ENCODE data around the gene CEMIP2.
A peak's percentile ranks its signal among the peaks of the same experiment; 100 is the strongest.
"Not testable (repeated sequence)": the region's sequence is repeated elsewhere in the genome, so short reads cannot be mapped to it uniquely, and the experiment has no call there.

The CEMIP2 gene, protein sequence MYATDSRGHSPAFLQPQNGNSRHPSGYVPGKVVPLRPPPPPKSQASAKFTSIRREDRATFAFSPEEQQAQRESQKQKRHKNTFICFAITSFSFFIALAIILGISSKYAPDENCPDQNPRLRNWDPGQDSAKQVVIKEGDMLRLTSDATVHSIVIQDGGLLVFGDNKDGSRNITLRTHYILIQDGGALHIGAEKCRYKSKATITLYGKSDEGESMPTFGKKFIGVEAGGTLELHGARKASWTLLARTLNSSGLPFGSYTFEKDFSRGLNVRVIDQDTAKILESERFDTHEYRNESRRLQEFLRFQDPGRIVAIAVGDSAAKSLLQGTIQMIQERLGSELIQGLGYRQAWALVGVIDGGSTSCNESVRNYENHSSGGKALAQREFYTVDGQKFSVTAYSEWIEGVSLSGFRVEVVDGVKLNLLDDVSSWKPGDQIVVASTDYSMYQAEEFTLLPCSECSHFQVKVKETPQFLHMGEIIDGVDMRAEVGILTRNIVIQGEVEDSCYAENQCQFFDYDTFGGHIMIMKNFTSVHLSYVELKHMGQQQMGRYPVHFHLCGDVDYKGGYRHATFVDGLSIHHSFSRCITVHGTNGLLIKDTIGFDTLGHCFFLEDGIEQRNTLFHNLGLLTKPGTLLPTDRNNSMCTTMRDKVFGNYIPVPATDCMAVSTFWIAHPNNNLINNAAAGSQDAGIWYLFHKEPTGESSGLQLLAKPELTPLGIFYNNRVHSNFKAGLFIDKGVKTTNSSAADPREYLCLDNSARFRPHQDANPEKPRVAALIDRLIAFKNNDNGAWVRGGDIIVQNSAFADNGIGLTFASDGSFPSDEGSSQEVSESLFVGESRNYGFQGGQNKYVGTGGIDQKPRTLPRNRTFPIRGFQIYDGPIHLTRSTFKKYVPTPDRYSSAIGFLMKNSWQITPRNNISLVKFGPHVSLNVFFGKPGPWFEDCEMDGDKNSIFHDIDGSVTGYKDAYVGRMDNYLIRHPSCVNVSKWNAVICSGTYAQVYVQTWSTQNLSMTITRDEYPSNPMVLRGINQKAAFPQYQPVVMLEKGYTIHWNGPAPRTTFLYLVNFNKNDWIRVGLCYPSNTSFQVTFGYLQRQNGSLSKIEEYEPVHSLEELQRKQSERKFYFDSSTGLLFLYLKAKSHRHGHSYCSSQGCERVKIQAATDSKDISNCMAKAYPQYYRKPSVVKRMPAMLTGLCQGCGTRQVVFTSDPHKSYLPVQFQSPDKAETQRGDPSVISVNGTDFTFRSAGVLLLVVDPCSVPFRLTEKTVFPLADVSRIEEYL (N-terminal part only)

DNA sequence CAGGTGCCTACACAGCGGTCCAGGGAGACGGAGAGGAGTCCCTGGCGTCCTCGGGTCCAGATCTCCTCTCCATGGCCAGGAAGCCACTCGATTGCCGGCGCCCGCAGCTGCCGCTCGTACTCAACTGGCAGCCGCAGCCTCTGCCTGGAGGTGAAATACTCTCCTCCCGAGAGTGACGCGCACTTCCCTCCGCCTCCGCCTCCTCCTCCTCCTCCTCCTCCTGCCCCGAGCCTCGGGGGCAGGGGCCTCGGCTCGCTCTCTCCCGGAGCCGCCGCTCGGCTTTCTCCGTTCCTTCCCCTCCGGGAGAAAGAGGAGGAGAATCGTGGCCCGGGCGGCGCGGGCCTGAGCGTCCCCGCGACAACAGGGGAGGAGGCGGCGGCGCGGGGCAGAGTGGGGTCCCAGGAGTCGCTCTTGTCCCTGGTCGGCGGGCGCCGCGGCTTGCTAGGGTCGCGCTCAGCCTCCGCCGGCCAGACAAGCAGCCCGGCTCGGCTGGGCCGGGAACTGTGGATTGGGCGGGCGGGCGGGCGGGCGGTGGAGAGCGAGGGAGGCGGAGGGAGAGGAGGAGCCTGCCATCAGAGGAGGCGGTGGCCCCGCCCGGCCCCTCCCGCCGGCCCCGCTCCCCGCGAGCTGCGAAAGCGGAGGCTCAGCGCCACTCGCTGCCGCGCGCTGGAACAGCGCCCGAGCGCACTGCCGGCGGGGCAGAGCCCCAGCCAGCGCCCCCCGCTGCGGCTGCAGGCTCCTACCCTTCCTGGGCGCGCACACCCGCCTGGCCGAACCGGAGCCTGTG, at the start of gene CEMIP2:
Gene CEMIP2 (minus strand): TSS at position 126 of the 787 bp plus-strand sequence. CDS start 18,140 bp downstream, outside the sequence.
- DNase-seq: peak in 55 of 56 donors; percentile 24 to 90 (median 80)

DNA sequence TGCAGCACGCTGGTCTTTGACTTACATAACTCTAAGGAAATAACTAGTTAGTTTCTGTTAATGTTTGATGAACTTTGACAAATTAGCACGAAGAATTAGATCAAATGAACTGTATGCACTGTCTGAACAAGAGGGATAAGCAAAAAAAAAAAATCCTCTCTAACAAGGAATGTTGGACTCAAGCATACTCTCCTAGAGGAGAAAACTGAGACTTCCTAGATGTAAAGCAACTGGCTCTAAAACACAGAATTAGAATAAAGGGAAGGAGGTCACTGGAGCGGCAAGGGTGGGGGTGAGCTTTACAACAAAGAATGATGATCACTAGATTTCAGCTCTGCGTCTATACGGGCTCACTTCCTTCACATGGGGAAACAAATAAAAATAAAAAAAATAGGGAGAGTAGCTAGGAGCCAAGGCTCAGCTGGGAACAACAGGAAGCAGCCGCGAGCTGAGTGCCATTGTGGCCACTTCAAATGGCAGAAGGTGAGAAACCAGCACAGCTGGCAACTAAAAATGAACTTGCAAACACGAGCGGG, 48.7 kb upstream of the CEMIP2 start:
- DNase-seq: no peak

DNA sequence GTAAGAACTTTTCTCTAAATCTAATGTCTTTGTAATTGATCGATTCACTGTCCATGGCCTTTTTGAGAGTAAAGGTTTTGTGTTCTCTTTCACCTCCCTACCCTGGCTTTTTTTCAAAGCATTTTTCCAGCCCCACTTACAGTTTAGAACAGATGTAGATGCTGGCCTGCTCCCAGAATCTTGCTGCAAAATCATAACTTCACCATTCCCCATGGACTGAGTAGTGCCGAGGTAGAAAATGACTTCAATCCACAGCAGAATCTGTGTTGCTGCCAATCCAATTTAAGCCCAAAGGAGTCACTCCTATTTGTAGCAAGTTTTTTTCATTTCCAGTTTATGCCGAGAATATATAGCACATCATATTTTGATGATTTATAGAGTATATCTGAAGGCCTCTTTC, 46.5 kb upstream of the CEMIP2 start:
- no peak for DNase-seq

DNA sequence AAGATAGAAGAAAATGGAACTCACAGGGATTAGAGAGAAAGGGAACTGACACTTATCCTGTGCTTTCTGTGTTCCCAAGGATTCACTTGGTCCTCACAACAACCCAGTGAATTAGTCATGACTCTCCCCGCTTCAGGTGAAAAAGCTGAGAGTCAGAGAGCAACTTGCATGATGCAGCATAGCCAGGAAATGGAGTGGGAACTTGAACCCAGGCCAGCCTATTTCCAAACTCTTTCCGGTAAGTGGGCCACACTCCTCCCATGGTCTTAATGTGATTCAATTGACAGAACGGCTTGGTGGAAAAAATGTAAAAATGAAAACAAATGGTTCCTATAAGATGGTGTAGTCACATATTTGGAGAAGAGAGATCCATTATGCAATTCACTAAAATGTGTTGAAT, 45.9 kb upstream of the CEMIP2 start:
- DNase-seq: no peak

DNA sequence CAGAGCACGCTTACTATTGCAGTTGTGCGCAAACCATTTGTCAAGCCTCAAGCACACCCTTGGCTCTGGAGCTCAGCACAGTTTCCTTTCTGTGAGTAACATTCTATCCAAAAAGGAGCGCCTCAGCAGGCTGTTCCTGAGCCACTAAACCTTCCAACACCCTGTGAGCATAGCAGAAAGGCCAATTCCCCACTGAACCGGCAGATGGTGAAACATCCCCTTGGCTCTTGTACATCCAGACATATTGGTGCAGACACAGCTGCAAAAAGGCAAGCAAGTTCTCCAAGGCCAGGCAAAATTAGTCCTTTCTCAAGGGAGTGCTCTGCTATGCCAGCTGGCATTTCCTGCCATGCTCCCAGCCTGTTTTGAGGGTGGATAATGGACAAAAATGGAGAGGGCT, 44.1 kb upstream of the CEMIP2 start:
- peak in 49 of 56 donors; percentile 11 to 85 (median 47) for DNase-seq

DNA sequence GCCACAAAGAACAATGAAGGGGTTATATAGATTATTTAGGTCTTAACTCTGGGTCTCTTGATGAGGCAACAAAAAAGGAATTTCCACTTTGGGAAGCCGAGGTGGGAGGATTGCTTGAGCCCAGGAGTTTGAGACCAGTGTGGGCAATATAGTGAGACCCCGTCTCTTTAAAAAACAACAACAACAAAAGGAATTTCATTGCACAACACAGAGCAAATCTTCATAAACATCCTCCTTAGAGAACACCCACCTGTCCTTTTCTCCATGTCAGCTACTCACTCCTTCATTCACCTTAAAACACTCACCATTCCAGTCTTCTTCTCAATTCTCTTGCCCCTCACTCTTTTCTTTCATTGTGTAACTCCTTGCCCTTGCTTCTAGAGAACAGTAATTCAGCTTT, 39.8 kb upstream of the CEMIP2 start:
- DNase-seq: no peak

DNA sequence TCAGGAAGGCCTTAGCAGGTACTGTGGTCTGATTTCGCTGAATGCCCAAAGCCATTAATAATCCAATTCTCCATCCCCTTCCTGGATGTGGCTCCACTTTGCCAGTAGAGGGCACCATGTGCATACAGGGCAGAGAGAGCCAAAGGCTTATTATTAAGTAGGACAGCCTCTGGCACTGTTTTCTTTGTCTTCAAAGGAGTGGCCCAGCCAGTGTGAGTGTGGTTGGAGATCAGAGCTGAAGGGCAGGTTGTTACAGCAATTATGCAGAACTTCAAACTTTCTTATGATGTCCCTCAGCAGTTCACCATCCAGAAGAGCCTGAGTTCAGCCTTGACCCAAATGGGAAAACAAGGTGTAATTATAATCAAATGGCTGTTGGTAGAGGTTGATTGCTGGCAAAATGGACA, 38.6 kb upstream of the CEMIP2 start:
- DNase-seq: peak in 48 of 56 donors; percentile 1 to 82 (median 38)

DNA sequence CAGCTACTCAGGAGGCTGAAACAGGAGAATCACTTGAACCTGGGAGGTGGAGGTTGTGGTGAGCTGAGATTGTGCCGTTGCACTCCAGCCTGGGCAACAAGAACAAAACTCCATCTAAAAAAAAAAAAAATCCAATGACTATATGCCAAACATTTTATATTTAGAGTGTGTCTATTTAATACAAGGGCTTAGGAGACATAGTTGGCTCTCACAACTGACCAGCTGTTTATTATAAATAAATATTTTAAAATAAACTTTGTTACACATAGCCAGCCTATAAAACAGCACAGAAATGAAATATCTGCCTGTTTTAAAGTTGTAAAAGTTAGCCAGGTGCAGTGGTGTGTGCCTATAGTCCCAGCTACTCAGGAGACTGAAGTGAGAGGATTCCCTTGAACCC, 36.8 kb upstream of the CEMIP2 start:
- not testable (repeated sequence) for DNase-seq

DNA sequence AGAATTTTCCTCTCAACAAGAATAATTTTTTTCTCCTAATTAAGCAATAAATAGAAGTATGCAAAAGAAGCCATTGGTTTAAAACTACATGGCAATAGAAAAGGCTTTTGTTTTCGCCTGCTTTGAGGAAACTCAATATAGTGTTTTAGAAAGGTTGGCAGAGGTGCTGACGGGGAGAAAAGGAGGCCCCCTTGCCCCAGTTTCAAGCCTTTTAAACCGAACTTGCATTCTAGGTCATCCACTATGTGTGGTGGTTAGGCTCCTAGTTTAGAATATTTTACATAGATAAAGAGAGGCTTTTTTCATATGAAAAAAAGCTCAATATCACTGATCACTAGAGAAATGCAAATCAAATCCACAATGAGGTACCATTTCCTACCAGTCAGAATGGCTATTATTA, 33.5 kb upstream of the CEMIP2 start:
- no peak for DNase-seq

DNA sequence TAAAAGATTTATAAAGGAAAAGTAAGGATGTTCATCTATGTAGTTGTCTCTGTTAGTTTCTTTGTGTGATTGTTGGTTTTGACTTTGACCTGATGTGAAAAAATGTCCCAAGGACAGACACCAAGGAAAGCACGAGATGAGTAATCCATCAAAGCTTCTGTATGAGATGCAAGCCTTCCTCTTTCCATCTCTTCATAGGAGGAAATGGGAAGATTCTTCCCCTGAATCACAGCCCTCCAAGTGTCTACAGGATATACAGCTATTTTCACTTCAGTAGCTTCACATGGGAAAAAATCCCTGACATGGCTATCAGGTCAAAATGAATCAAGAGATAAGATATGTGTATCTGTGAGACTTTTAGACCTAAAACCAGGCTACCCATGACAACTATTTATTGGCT, 29.0 kb upstream of the CEMIP2 start:
- no peak for DNase-seq

DNA sequence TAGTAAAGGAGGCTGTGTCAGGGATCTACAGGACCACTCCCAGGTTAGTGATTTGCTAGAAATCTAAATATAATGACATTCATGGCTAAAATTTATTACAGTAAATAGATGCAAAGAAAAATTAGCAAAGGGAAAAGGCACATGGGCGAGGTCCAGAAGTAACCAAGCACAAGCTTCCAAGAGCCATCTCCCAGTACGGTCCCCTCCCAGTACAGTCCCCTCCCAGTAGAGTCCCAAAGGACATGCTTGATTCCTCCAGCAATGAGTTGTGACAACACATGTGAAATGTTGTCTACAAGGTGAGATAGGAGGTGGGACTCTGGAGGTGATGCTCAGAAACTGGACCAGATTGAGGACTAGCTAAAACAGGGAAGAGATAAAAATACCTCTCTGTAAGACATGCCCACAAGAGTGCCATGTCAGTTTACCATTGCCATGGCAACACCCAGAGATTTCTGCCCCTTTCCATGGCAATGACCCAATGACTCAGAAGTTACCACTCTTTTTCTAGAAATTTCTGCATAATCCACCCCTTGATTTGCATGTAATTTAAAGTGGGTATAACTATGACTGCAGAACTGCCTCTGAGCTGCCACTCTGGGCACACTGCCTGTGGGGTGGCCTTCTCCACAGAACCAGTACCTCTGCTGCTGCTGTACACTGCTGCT, 27.9 kb upstream of the CEMIP2 start:
- no peak for DNase-seq

DNA sequence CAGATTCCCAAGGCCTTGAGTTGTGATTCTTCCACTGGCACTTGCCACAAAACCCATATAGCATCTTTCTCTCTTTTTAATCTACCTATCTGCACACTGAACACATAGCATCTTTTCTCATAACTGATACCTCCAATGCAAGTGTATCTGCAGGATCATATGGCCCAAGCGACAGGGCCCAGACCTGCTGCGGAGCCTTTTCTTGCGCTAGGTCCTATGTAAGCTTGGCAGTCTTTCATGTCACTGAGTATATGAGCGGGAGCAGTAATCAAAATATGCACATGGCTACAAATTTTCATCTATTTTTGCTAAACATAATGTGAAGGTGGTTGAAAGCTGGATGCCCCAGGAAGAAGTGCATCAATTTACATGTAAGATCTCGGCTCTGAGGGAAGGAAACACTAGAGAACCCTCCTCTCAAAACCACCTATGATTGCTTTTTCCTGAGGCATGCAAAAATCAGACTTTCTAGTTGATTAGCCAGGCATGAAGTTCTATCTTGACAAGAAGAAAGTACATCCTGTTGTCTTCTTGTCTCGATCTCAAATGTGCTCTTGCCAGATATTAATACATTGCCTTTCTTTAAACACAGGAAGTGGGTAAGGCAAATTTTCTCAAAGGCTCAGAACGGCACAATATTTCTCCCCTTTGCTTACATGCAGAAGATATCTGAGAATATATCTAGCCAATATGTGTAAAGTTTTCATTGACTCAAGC, 26.9 kb upstream of the CEMIP2 start:
- DNase-seq: no peak

DNA sequence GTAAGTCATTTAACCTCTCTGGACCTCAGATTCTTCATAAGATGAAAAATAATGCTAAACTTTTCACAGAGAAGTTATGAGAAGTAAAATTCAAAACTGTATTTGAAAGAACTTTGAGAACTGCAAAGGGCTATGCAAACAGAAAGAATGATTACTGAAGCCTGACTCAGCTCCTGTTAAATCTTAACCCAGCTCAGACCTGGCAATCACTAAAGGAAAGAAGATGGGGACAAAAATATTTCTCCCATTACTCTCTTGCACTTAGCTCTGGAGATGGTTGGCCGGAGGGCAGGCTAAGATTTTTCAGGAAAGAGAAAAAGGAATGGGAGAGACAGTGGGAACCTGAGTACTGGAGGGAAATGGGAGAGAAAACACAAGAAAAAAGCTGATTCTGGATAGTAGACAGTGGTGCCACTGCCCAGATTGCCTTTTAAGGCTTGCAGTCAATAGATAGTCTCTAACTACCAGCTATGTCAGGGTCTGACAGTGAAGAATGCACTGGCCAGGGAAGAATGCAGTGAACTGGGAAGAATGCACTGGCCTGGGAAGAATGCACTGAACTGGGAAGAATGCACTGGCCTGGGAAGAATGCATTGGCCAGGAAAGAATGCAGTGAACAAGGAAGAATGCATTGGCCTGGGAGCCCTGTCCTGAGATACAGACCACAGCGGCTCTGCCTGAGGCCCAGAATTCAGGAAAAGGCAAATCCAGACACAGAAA, 25.2 kb upstream of the CEMIP2 start:
- no peak for DNase-seq

DNA sequence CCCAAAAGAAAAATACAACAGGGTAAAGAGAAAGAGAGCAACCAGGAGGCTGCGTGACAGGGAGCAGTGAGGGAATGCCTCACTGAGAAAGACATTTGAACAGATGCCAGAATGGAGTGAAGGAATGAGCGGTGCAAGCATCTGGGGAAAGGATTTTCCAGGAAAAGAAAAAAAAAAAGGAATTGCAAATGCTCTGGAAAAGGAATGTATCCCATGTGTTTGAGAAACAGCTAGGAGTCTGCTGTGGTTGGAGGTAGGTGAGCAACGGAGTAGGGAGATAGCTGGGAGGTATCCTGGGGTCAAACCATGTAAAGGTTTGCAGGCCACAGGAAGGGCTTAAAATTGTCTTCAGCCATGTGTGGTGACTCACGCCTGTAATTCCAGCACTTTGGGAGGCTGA, 23.6 kb upstream of the CEMIP2 start:
- no peak for DNase-seq

DNA sequence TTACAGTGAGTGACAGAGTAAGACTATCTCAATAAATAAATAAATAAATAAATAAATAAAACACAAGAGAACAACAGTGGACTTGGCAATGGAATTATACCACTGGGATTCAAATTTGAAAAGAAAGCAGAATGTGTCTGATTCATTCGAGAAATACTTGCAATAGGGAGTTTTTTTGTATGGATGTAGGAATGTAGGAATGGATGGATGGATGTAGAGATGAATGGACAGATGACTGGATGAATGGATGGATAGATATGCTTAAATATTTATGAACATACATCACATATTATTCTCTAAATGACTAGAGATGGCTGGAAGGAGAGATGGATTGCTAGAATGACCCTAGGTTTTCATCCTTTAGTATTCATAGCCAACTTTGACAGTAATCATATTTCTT, 22.0 kb upstream of the CEMIP2 start:
- no peak for DNase-seq

DNA sequence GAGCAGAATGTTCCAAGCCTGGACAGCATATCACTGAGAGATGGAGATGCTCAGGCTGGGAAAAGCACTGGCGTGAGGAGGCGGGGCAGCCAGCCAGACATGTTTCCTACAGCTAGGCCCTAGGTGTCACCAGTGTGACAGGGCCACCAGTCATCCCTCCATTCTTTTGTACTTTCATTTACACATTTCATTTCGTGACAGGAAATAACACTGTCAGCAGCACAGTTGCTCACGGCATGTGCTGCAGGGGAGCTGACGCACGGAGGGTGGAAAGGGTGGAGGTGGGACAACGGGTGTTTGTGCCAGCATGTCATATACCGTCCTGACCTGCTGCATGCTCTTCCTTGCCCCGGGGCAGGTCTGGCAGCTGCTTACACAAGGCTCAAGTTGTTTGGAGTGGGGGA, 14.8 kb upstream of the CEMIP2 start:
- DNase-seq: no peak

DNA sequence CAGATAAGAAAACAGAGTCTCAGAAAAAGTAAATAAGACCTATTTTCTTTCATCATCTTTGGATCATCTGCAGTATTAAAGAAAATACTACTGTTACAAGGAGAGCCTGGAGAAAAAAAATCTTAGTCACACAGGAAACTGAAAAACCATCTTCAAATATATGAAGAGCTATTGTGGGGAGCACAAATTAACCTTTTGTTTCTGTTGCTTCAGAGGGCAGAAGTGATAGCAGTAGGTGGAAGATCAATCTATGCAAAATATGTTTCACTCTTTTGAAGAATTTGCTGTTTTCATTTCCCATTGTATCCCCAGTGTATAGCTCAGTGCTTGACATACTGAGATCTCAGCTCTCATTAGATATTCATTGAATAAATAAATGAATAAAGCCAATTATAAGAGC, 13.1 kb upstream of the CEMIP2 start:
- DNase-seq: no peak

DNA sequence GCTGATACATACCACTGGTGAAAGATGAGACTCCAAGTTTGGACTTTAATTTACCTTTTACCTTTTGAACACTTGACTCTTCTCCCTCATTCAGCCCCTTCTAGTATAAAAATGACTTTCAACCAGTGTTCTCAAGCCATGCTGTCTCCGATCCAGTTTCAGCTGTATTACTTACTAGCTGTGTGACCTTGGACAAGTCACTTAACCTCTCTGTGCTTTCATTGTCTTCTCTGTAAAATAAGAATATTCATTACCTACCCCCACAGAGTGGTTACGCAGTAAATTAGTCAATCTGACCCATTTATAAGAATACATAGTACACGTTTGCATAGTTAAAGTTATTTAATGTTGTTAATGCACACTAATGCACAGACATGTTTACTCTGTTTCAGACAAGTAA, 12.6 kb upstream of the CEMIP2 start:
- DNase-seq: no peak

DNA sequence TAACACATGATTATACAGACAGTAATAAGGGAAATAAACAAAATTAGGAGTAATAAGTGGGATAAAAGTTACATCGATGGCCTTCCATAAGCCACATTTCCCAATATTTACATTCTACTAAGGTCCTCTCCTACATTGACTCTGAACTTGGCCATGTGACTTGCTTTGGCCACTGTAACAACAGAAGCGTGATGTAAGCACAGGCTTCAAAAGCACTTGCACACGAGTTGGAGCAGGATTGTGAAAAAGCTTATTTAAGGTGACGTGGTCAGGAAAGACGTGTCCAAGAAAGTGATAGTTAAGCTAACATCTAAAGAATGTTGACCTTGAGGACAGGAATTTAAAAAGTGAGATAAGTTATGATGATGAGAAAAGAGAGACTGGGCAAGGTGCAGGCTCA, 9.8 kb upstream of the CEMIP2 start:
- no peak for DNase-seq
